HG03196 (cell line): ENCODE results near the gene KLHL13.
"Not testable (repeated sequence)": the region's sequence is repeated elsewhere in the genome, so short reads cannot be mapped to it uniquely, and the experiment has no call there.

Source experiments
- ATAC-seq: cut with Tn5 transposase; IDR thresholded peaks from one replicate; pipeline ENCODE4 v1.9.1; 2021; ENCODE audit not compliant: unreplicated experiment

Gene KLHL13

GRCh38 chrX:118116713-118117550, at the start of gene KLHL13:
KLHL13 (minus strand) TSS chrX:118116810; CDS start chrX:118028473, 88,337 bp downstream.
- ATAC-seq, result no peak

GRCh38 chrX:118164138-118164537, 47.5 kb upstream of the KLHL13 start:
- ATAC-seq, result no peak

GRCh38 chrX:118156953-118157608, 40.5 kb upstream of the KLHL13 start:
- no peak for ATAC-seq

- no peak for ATAC-seq
Measured at GRCh38 chrX:118156254-118156952, 39.8 kb upstream of the KLHL13 start.

- ATAC-seq, result no peak
Measured at GRCh38 chrX:118153270-118153669, 36.7 kb upstream of the KLHL13 start.

GRCh38 chrX:118152721-118153120, 36.1 kb upstream of the KLHL13 start:
- ATAC-seq, result no peak

- no peak for ATAC-seq
Measured at GRCh38 chrX:118148737-118149136, 32.1 kb upstream of the KLHL13 start.

- not testable (repeated sequence) for ATAC-seq
Measured at GRCh38 chrX:118147771-118148170, 31.2 kb upstream of the KLHL13 start.

- ATAC-seq, result no peak
Measured at GRCh38 chrX:118143578-118143977, 27.0 kb upstream of the KLHL13 start.

- ATAC-seq, result no peak
Measured at GRCh38 chrX:118131336-118131735, 14.7 kb upstream of the KLHL13 start.

GRCh38 chrX:118129681-118130080, 13.1 kb upstream of the KLHL13 start:
- ATAC-seq, result no peak

GRCh38 chrX:118128724-118129123, 12.1 kb upstream of the KLHL13 start:
- ATAC-seq, result no peak

GRCh38 chrX:118126286-118126685, 9.7 kb upstream of the KLHL13 start:
- ATAC-seq, result no peak

GRCh38 chrX:118124243-118124642, 7.6 kb upstream of the KLHL13 start:
- not testable (repeated sequence) for ATAC-seq

GRCh38 chrX:118117741-118118140, 1.1 kb upstream of the KLHL13 start:
- ATAC-seq, result no peak

GRCh38 chrX:118115953-118116712, 477 bp downstream of the KLHL13 start:
- no peak for ATAC-seq

GRCh38 chrX:118114971-118115370, 1.6 kb downstream of the KLHL13 start:
- ATAC-seq, result no peak

- ATAC-seq, result no peak
Measured at GRCh38 chrX:118109065-118109464, 7.5 kb downstream of the KLHL13 start.

GRCh38 chrX:118108304-118108703, 8.3 kb downstream of the KLHL13 start:
- ATAC-seq, result no peak

- ATAC-seq, result no peak
Measured at GRCh38 chrX:118100091-118100490, 16.5 kb downstream of the KLHL13 start.

- no peak for ATAC-seq
Measured at GRCh38 chrX:118088084-118088483, 28.5 kb downstream of the KLHL13 start.
